Stimulated activated effector memory CD8-positive, alpha-beta T cell treated with anti-CD3 and anti-CD28 coated beads, Interleukin-12 subunit alpha, Interleukin-12 subunit beta, amount 100 ng/mL, for 72 hours (primary cell): ENCODE measurements around the gene RASA4.
"Not testable (repeated sequence)": the region's sequence is repeated elsewhere in the genome, so short reads cannot be mapped to it uniquely, and the experiment has no call there.

Experiments used
- ATAC-seq: fragments of 150-1000 bp; cut with Tn5 transposase; 2 replicates; pipeline ENCODE4 v1.10.0; 2021
- DNase-seq, 2 donors: peaks; one replicate each; pipeline ENCODE4 v3.0.0; 2021 to 2022; ENCODE audit warnings: low spot score in 2 of 2
- H3K27ac Mint-ChIP-seq: one replicate; pipeline ENCODE4 v1.8.0; 2022; ENCODE audit warnings: mild to moderate bottlenecking, mixed read lengths
- H3K36me3 Mint-ChIP-seq: one replicate; pipeline ENCODE4 v1.8.0; 2022; ENCODE audit warnings: mild to moderate bottlenecking, mixed read lengths
- H3K4me1 Mint-ChIP-seq: one replicate; pipeline ENCODE4 v1.8.0; 2022; ENCODE audit warnings: mixed read lengths
- H3K4me3 Mint-ChIP-seq: one replicate; pipeline ENCODE4 v1.8.0; 2022; ENCODE audit warnings: mild to moderate bottlenecking, mixed read lengths
- H3K9me3 Mint-ChIP-seq: one replicate; pipeline ENCODE4 v1.8.0; 2022; ENCODE audit warnings: mixed read lengths

Gene RASA4

DNA sequence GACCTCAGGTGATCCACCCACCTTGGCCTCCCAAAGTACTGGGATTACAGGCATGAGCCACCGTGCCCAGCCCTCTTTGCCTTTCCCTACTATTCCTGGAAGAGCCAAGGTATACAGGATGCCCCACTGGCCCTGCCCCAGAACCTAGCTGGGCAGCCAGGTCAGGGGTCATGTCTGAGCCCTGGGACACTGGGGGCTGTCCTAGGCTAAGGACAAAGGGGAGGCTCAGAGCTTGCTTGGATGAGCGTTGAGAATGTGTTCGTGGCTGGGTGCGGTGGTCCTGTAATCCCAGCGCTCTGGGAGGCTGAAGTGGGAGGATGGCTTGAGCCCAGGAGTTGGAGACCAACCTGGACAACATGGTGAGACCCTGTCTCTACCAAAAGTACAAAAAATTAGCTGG lies 38.1 kb downstream of the RASA4 start:
- not testable (repeated sequence) for H3K36me3 Mint-ChIP-seq, H3K9me3 Mint-ChIP-seq, H3K4me1 Mint-ChIP-seq, H3K27ac Mint-ChIP-seq, H3K4me3 Mint-ChIP-seq
- DNase-seq (peak in 1 of 2 donors; percentile 64), ATAC-seq (peak; percentile 20)

DNA sequence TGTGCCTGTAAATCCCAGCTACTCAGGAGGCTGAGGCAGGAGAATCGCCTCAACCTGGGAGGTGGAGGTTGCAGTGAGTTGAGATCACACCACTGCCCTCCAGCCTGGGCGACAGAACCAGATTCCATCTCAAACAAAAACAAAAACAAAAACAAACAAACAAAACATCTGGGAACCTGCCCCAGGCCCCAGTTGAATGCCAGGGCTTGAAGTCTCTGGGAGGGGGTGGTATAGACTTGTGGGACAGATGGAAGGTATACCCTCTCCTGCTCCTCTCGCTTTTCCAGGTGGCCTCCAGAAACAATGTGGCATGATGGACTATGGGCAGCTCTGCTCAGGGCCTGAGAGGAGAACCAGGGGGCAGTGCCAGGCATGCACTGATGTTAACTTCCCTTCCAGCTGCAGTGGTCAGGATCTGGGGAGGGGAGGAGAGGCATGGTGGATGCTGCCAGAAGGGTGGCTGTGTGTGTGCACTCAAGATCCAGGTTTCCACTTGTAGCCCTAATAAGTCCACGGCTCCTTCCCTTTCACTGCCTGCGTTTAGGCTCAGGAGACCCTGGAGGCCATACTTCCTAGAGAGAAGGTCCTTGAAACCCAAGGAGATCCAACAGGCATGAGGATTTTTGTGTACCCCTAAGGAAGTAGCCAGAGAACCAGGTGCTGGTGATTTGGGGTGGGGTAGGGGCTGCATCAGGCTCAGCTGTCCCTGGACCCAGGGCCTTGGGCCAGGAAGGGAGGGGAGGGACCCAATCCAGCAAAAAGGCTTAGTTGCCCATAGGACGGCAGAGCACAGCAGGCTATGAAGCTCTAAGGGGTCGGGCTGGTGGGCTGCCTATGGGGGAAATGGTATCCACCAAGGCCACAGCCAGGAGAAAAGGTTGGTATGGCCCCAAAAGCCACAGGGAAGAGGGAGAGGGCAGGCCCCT lies 39.0 kb downstream of the RASA4 start:
- not testable (repeated sequence) for H3K4me3 Mint-ChIP-seq, H3K36me3 Mint-ChIP-seq, H3K9me3 Mint-ChIP-seq, H3K4me1 Mint-ChIP-seq, H3K27ac Mint-ChIP-seq
- DNase-seq (peak in 1 of 2 donors; percentile 68), ATAC-seq (peak; percentile 9)

DNA sequence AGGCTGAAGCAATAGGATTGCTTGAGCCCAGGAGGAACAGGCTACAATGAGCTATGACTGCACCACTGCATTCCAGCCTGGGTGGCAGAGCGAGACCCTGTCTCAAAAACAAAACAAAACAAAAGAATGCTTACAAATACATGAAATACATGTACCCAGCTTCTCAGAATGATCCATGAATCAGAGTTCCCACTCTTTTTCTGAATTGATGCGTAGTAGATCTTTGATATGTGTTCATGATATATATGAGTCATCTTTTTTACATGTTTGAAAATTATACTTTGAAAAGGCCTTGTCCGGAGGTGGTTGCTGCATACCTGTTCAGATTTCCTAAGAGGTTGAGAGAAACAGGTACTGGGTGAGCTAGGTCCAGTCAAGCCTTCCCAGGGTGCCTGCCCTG lies 40.2 kb downstream of the RASA4 start:
- not testable (repeated sequence) for H3K4me3 Mint-ChIP-seq, H3K36me3 Mint-ChIP-seq, DNase-seq, H3K9me3 Mint-ChIP-seq, H3K27ac Mint-ChIP-seq, ATAC-seq, H3K4me1 Mint-ChIP-seq

DNA sequence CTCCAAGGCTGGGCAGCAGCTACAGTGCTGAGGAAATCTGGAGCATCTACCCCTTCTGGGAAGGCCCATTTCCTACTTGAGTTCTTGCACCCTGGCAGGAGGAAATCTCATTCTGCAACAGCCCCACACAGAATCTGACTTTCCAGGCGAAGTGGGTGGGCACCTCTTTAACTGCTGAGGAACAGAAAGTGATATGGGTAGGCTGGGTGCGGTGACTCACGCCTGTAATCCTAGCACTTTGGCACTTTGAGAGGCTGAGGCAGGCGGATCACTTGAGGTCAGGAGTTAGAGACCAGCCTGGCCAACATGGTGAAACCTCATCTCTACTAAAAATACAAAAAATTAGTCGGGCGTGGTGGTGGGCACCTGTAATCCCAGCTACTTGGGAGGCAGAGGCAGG lies 41.9 kb downstream of the RASA4 start:
- H3K9me3 Mint-ChIP-seq, H3K36me3 Mint-ChIP-seq, H3K4me3 Mint-ChIP-seq, H3K4me1 Mint-ChIP-seq, H3K27ac Mint-ChIP-seq, DNase-seq, ATAC-seq: not testable (repeated sequence)

GRCh38 chr7:102572261-102573239 lies 44.0 kb downstream of the RASA4 start, which contains the start of gene POLR2J3:
POLR2J3 (minus strand) TSS chr7:102572583; CDS start chr7:102572521, 62 bp downstream.
- not testable (repeated sequence) for H3K4me1 Mint-ChIP-seq, H3K36me3 Mint-ChIP-seq, H3K9me3 Mint-ChIP-seq
- ATAC-seq (peak; percentile 95), DNase-seq (peak; percentile 100)
- Mint-ChIP-seq H3K4me3 (peak within 1 kb of the TSS; percentile 78), H3K27ac (peak within 1 kb of the TSS; percentile 91)

DNA sequence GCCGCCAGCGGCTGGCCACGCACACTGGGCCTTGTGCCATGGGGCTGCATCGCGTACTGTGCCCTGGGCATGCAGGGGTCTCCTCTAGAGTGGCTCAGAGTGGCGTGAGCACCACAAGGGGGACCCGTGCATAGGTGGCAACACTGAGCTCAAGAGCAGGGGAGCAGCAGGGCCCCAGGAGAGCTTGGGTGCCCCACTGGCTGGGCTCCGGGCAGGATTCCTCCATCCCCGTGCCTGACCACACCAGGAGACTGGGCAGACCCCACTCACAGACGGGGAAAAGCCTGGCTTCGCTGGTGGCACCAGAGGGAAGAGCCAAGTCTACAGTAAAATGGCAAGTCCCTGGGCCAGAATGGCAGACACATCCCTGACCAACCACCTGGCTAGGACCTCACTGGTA lies 47.9 kb downstream of the RASA4 start:
- not testable (repeated sequence) for H3K4me1 Mint-ChIP-seq, H3K9me3 Mint-ChIP-seq, ATAC-seq, H3K4me3 Mint-ChIP-seq, H3K27ac Mint-ChIP-seq
- peak in 1 of 2 donors; percentile 50 for DNase-seq
- H3K36me3 Mint-ChIP-seq, result peaks cover 14% of the 10 kb centered on the region

DNA sequence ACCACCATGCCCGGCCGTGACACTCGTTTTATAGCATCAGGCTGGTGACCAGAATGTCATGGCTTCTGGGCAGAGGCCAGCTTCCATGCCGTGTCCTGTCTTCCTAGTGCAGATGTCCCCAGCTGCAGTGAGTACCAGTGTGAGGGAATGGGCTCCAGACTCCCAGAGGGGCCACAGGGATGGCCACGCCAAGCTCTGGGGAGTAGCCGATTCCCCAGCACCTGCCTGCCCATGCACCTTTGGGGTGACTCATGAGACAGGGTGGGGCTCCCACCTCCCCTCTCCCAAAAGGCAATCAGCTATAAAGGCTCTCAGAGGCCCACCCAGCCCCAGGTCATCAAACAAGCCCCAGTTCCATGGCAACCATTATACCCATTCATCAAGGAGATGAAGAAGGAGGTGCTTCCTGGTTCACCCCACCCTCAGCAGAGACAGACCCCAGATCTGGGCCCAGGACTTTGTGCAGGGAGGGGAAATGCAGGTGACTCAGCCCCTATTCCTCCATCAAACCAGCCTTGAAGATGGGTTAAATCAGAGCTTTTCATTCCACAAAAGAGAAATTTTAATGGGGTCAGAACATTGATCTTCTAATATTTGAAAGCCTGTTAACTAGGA lies 65.6 kb downstream of the RASA4 start, which contains the start of gene SPDYE2:
SPDYE2 (plus strand) TSS at position 419 of the 615 bp plus-strand sequence. CDS start 2,030 bp downstream, outside the sequence.
- H3K4me1 Mint-ChIP-seq, H3K9me3 Mint-ChIP-seq, ATAC-seq, H3K36me3 Mint-ChIP-seq, H3K4me3 Mint-ChIP-seq, H3K27ac Mint-ChIP-seq: not testable (repeated sequence)
- DNase-seq, result peak in 1 of 2 donors; percentile 42

DNA sequence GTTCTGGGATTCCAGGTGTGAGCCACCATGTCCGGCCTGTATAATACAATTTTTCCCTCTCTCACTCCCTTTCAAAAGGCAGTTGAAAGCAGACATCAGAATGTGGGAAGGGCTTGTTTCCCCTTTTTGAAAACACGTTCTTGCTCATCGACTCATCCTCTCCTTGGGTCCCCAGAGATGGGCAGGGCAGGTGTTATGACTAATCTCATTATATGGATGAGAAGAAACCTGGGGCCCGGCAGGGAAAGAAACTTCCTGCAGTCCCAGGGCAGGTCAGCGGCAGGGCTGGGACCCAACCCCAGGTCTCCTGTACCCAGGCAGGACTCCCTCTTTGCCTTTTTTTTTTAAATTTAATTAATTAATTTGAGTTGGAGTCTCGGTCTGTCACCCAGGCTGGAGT lies 70.2 kb downstream of the RASA4 start:
- H3K9me3 Mint-ChIP-seq, H3K36me3 Mint-ChIP-seq, H3K27ac Mint-ChIP-seq, H3K4me1 Mint-ChIP-seq, H3K4me3 Mint-ChIP-seq: not testable (repeated sequence)
- DNase-seq, result peak in 1 of 2 donors; percentile 47
- peak; percentile 46 for ATAC-seq

DNA sequence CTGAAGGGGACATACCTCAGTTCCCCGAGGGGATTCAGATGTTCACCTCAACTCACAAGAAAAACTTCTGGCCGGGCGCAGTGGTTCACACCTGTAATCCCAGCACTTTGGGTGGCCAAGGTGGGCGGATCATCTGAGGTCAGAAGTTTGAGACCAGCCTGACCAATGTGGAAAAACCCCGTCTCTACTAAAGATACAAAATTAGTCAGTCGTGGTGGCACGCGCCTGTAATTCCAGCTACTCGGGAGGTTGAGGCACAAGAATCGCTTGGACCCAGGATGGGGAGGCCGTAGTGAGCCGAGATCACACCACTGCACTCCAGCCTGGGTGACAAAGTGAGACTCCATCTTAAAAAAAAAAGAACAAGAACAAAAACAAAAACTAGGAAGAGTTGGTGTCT lies 71.3 kb downstream of the RASA4 start:
- H3K4me1 Mint-ChIP-seq, H3K9me3 Mint-ChIP-seq, ATAC-seq: not testable (repeated sequence)

GRCh38 chr7:102544372-102544771 lies 72.2 kb downstream of the RASA4 start:
- H3K36me3 Mint-ChIP-seq, ATAC-seq, H3K27ac Mint-ChIP-seq, H3K4me3 Mint-ChIP-seq, DNase-seq, H3K4me1 Mint-ChIP-seq, H3K9me3 Mint-ChIP-seq: not testable (repeated sequence)

More for the DNA sequence above, 71.3 kb downstream of the RASA4 start:
- H3K4me3 Mint-ChIP-seq, H3K27ac Mint-ChIP-seq, H3K36me3 Mint-ChIP-seq: not testable (repeated sequence)
- DNase-seq, result peak in 1 of 2 donors; percentile 63

DNA sequence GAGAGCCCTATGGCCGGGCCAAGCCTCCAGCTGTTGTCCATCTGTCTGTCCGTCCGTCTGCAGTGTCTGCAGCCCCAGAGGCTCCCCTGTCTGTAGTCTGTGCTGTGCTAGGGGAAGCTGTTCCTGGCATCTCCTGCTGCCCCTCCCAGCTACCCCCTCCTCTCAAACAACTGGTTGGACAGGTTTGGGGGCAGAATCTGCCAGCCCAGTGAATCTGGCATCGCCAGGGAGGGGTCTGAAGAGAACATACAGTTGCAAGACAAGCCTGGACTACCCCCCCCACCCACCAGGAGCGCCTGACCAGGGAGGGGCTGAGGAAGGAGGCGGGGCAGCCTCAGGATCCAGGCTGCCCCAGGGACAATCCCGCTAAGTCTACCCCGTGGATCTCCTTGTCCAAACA lies 73.0 kb downstream of the RASA4 start, which contains the start of gene UPK3BL2:
UPK3BL2 (minus strand) TSS at position 101 of the 400 bp plus-strand sequence; CDS start at position 41, 60 bp downstream.
- not testable (repeated sequence) for H3K9me3 Mint-ChIP-seq, ATAC-seq, H3K36me3 Mint-ChIP-seq, H3K4me1 Mint-ChIP-seq, DNase-seq, H3K27ac Mint-ChIP-seq, H3K4me3 Mint-ChIP-seq

- not testable (repeated sequence) for ATAC-seq, H3K4me1 Mint-ChIP-seq, H3K9me3 Mint-ChIP-seq, DNase-seq, H3K36me3 Mint-ChIP-seq, H3K27ac Mint-ChIP-seq, H3K4me3 Mint-ChIP-seq
These were observed 73.8 kb downstream of the RASA4 start for GRCh38 chr7:102542771-102543170.

GRCh38 chr7:102542083-102542482 lies 74.5 kb downstream of the RASA4 start:
- H3K4me1 Mint-ChIP-seq, H3K27ac Mint-ChIP-seq, H3K36me3 Mint-ChIP-seq, DNase-seq, H3K9me3 Mint-ChIP-seq, ATAC-seq, H3K4me3 Mint-ChIP-seq: not testable (repeated sequence)

- not testable (repeated sequence) for H3K9me3 Mint-ChIP-seq, DNase-seq, H3K36me3 Mint-ChIP-seq, H3K4me1 Mint-ChIP-seq, H3K4me3 Mint-ChIP-seq, ATAC-seq, H3K27ac Mint-ChIP-seq
These were observed 76.0 kb downstream of the RASA4 start for GRCh38 chr7:102540604-102541003.
